ENCODE results near the gene LNP1. TPM values are rescaled to one million over a fixed set of nuclear protein-coding genes. Genes with fewer than 3 reads are reported as not detected.

The LNP1 gene
- total RNA-seq, 1 donor from 2014 or later = 2.6 TPM

- no peaks in the 10 kb centered on the region for H3K4me1 ChIP-seq (ENCODE audit: insufficient read depth, low read length)
- no peaks in the 10 kb centered on the region for H3K36me3 ChIP-seq (ENCODE audit: insufficient read depth, low read length)
- no peaks in the 10 kb centered on the region for H3K4me1 Mint-ChIP-seq (ENCODE audit: low read depth, unreplicated experiment)
- peaks cover under 1% of the 10 kb centered on the region for H3K9me3 Mint-ChIP-seq (ENCODE audit: unreplicated experiment)
- H3K27ac Mint-ChIP-seq (ENCODE audit: unreplicated experiment) = no peak overlapping the region
- H3K27me3 ChIP-seq (ENCODE audit: insufficient read depth, low read length) = no peaks in the 10 kb centered on the region
- no peak overlapping the region for H2AFZ ChIP-seq (ENCODE audit: low read depth, low read length)
- H3K27ac ChIP-seq (ENCODE audit: low read depth, low read length) = no peak overlapping the region
- H3K4me2 ChIP-seq (ENCODE audit: low read length) = no peak overlapping the region
- no peaks in the 10 kb centered on the region for H3K79me2 ChIP-seq (ENCODE audit: insufficient read depth, low read length)
- no peaks in the 10 kb centered on the region for H3K27me3 Mint-ChIP-seq (ENCODE audit: low read depth, unreplicated experiment)
- FAIRE-seq (no peak), DNase-seq (ENCODE audit: low read depth) (no peak)
- no peak overlapping the region for H3K4me3 ChIP-seq (ENCODE audit: insufficient read depth, low read depth, low read length)
- no peak overlapping the region for H3K9ac ChIP-seq (ENCODE audit: low read length)
- H3K9me3 ChIP-seq (ENCODE audit: insufficient read depth, low read depth, low read length) = no peaks in the 10 kb centered on the region
- H3K36me3 Mint-ChIP-seq (ENCODE audit: low read depth, unreplicated experiment) = peaks cover 5% of the 10 kb centered on the region
- no peak overlapping the region for H3K4me3 Mint-ChIP-seq (ENCODE audit: unreplicated experiment)
- H4K20me1 ChIP-seq (ENCODE audit: insufficient read depth, low read length) = no peaks in the 10 kb centered on the region
- TF ChIP-seq CTCF (IDR thresholded peaks at IDR 0.05; ENCODE audit: insufficient read depth, low read depth, low read length) (no peak), EZH2 (IDR thresholded peaks at IDR 0.05; ENCODE audit: insufficient read depth, low read length) (no peak)
These were observed 11.7 kb downstream of the LNP1 start for GRCh38 chr3:100412912-100413590.

GRCh38 chr3:100413613-100414012 is 12.3 kb downstream of the LNP1 start:
- FAIRE-seq (no peak), DNase-seq (ENCODE audit: low read depth) (no peak)
- no peak for TF ChIP-seq CTCF (IDR thresholded peaks at IDR 0.05; ENCODE audit: insufficient read depth, low read depth, low read length)
- no peak for TF ChIP-seq EZH2 (IDR thresholded peaks at IDR 0.05; ENCODE audit: insufficient read depth, low read length)
- Mint-ChIP-seq H3K27me3 (ENCODE audit: low read depth, unreplicated experiment) (no peaks in the 10 kb centered on the region), H3K36me3 (ENCODE audit: low read depth, unreplicated experiment) (peaks cover 5% of the 10 kb centered on the region), H3K27ac (ENCODE audit: unreplicated experiment) (no peak overlapping the region), H3K9me3 (ENCODE audit: unreplicated experiment) (no peaks in the 10 kb centered on the region), H3K4me3 (ENCODE audit: unreplicated experiment) (no peak overlapping the region), H3K4me1 (ENCODE audit: low read depth, unreplicated experiment) (no peaks in the 10 kb centered on the region)
- H2AFZ ChIP-seq (ENCODE audit: low read depth, low read length) = no peak overlapping the region
- no peak overlapping the region for H3K27ac ChIP-seq (ENCODE audit: low read depth, low read length)
- no peak overlapping the region for H3K4me2 ChIP-seq (ENCODE audit: low read length)
- no peaks in the 10 kb centered on the region for H4K20me1 ChIP-seq (ENCODE audit: insufficient read depth, low read length)
- H3K9ac ChIP-seq (ENCODE audit: low read length) = no peak overlapping the region
- H3K79me2 ChIP-seq (ENCODE audit: insufficient read depth, low read length) = no peaks in the 10 kb centered on the region
- no peaks in the 10 kb centered on the region for H3K36me3 ChIP-seq (ENCODE audit: insufficient read depth, low read length)
- no peaks in the 10 kb centered on the region for H3K4me1 ChIP-seq (ENCODE audit: insufficient read depth, low read length)
- no peaks in the 10 kb centered on the region for H3K9me3 ChIP-seq (ENCODE audit: insufficient read depth, low read depth, low read length)
- H3K4me3 ChIP-seq (ENCODE audit: insufficient read depth, low read depth, low read length) = no peak overlapping the region
- H3K27me3 ChIP-seq (ENCODE audit: insufficient read depth, low read length) = no peaks in the 10 kb centered on the region

- FAIRE-seq (no peak), DNase-seq (ENCODE audit: low read depth) (no peak)
- H3K27ac Mint-ChIP-seq (ENCODE audit: unreplicated experiment) = no peak overlapping the region
- TF ChIP-seq EZH2 (IDR thresholded peaks at IDR 0.05; ENCODE audit: insufficient read depth, low read length) (no peak), CTCF (IDR thresholded peaks at IDR 0.05; ENCODE audit: insufficient read depth, low read depth, low read length) (no peak)
- Histone ChIP-seq H3K4me3 (ENCODE audit: insufficient read depth, low read depth, low read length) (no peak overlapping the region), H3K9me3 (ENCODE audit: insufficient read depth, low read depth, low read length) (no peaks in the 10 kb centered on the region), H3K27me3 (ENCODE audit: insufficient read depth, low read length) (no peaks in the 10 kb centered on the region), H3K4me1 (ENCODE audit: insufficient read depth, low read length) (no peaks in the 10 kb centered on the region), H3K9ac (ENCODE audit: low read length) (no peak overlapping the region), H3K36me3 (ENCODE audit: insufficient read depth, low read length) (no peaks in the 10 kb centered on the region), H4K20me1 (ENCODE audit: insufficient read depth, low read length) (no peaks in the 10 kb centered on the region), H3K4me2 (ENCODE audit: low read length) (no peak overlapping the region), H3K79me2 (ENCODE audit: insufficient read depth, low read length) (no peaks in the 10 kb centered on the region), H3K27ac (ENCODE audit: low read depth, low read length) (no peak overlapping the region), H2AFZ (ENCODE audit: low read depth, low read length) (no peak overlapping the region)
- no peak overlapping the region for H3K4me3 Mint-ChIP-seq (ENCODE audit: unreplicated experiment)
- H3K27me3 Mint-ChIP-seq (ENCODE audit: low read depth, unreplicated experiment) = no peaks in the 10 kb centered on the region
- H3K4me1 Mint-ChIP-seq (ENCODE audit: low read depth, unreplicated experiment) = no peaks in the 10 kb centered on the region
- peaks cover 1% of the 10 kb centered on the region for H3K36me3 Mint-ChIP-seq (ENCODE audit: low read depth, unreplicated experiment)
- H3K9me3 Mint-ChIP-seq (ENCODE audit: unreplicated experiment) = no peaks in the 10 kb centered on the region
These were observed 14.8 kb downstream of the LNP1 start for GRCh38 chr3:100416176-100416575.

Measured in astrocyte (in vitro differentiated cells and primary cell).